Lower leg skin (tissue), 3 donors: Measurements from ENCODE around the gene TPMT.

ENCODE experiments used
- CTCF ChIP-seq, 3 donors: fragments of 450-650 bp; IDR thresholded peaks; one replicate each; pipeline ENCODE4 v1.5.1; 2016; ENCODE audit warnings: antibody characterized with exemption in 3 of 3, mild to moderate bottlenecking in 3 of 3, moderate library complexity in 2 of 3
- POLR2A ChIP-seq, 2 donors: fragments of 450-650 bp; IDR thresholded peaks; one replicate each; pipeline ENCODE4 v1.6.1; 2016 to 2017; ENCODE audit warnings: antibody characterized with exemption in 2 of 2, mild to moderate bottlenecking in 1 of 2, moderate library complexity in 1 of 2

GRCh38 chr6:18110162-18110561 is 44.7 kb downstream of the TPMT start:
- TF ChIP-seq CTCF (IDR thresholded peaks at IDR 0.05): no peak
- no peak for TF ChIP-seq POLR2A (IDR thresholded peaks at IDR 0.05)
